SK-N-SH treated with all-trans-retinoic acid at 6 μM for 48 hours (cell line): ENCODE results near the gene HMOX1.

Experiments
- ARNTL ChIP-seq: fragments of 450-650 bp; formaldehyde crosslinking; IDR thresholded peaks from 2 replicates; pipeline ENCODE4 v1.5.0; 2020; ENCODE audit warnings: low read depth, mild to moderate bottlenecking, moderate library complexity, borderline replicate concordance
- CREB5 ChIP-seq: fragments of 250-450 bp; sonication (Bioruptor Pico); IDR thresholded peaks from 2 replicates; pipeline ENCODE4 v1.5.1; 2020; ENCODE audit warnings: low read depth, mild to moderate bottlenecking, moderate library complexity
- CSRNP3 ChIP-seq: fragments of 250-450 bp; sonication (Bioruptor Pico); IDR thresholded peaks from 2 replicates; pipeline ENCODE4 v1.5.1; 2021; ENCODE audit warnings: mild to moderate bottlenecking, moderate library complexity
- ISL1 ChIP-seq: fragments of 250-450 bp; sonication (Bioruptor Pico); IDR thresholded peaks from 2 replicates; pipeline ENCODE4 v2.1.2; 2022; ENCODE audit warnings: mild to moderate bottlenecking, moderate library complexity
- POU6F1 ChIP-seq: fragments of 250-450 bp; sonication (Bioruptor Pico); IDR thresholded peaks from 2 replicates; pipeline ENCODE4 v1.8.0; 2021; ENCODE audit warnings: low read depth, mild to moderate bottlenecking, moderate library complexity, borderline replicate concordance
- SNAI2 ChIP-seq: fragments of 250-450 bp; sonication (Bioruptor Pico); IDR thresholded peaks from 2 replicates; pipeline ENCODE4 v1.5.0; 2020; ENCODE audit warnings: mild to moderate bottlenecking, moderate library complexity
- ZNF70 ChIP-seq: fragments of 450-650 bp; formaldehyde crosslinking; IDR thresholded peaks from 2 replicates; pipeline ENCODE4 v1.5.0; 2020; ENCODE audit warnings: mild to moderate bottlenecking, moderate library complexity

GRCh38 chr22:35401863-35402262 is 21.0 kb downstream of the HMOX1 start:
- TF ChIP-seq SNAI2 (no peak), ZNF70 (CRISPR knock-in tag) (no peak), ARNTL (CRISPR knock-in tag) (no peak), CSRNP3 (CRISPR knock-in tag) (no peak), CREB5 (no peak), POU6F1 (CRISPR knock-in tag) (no peak), ISL1 (no peak)
